ENCODE measurements around the gene ATP5PB. TPM values are rescaled to one million over a fixed set of nuclear protein-coding genes. Genes with fewer than 3 reads are reported as not detected.

Gene ATP5PB
- polyA plus RNA-seq, 3 donors, result 112 to 597 (median 557) TPM

DNA sequence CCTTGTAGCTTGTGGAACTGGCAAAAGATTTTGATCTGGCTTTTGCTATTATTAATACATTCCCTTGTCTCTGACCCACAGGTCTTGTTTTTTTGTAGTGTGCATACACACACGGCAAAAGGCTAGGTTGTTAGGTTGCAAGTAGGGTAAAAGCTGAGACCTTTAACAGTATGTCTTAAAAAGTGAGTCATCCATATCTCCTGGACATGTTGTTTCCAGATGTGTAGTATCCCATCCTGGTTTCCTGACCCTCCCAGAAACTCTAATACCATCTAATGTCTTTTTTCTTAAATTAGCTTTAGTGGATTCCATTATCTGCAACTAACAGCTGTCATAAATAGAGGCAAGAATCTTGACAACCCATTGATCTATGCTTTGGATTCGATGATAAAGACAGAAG, 36.4 kb upstream of the ATP5PB start:
- Histone ChIP-seq H3K27me3 (ENCODE audit: control insufficient read depth in 2 of 2, insufficient read depth in 2 of 2, low read length in 2 of 2) (no peaks in the 10 kb centered on the region), H3K79me2 (ENCODE audit: insufficient read depth, low read length) (no peaks in the 10 kb centered on the region), H4K20me1 (ENCODE audit: insufficient read depth, low read length) (no peaks in the 10 kb centered on the region), H3K4me1 (ENCODE audit: control insufficient read depth in 1 of 2, insufficient read depth in 2 of 2, low read length in 2 of 2) (no peaks in the 10 kb centered on the region), H2AFZ (ENCODE audit: insufficient read depth, low read depth, low read length, poor library complexity, severe bottlenecking) (no peak overlapping the region), H3K4me3 (replicated peaks in 1 of 3; ENCODE audit: low read depth in 2 of 3, low read length in 3 of 3) (no peak overlapping the region), H3K9ac (ENCODE audit: insufficient read depth, low read length, poor library complexity, severe bottlenecking) (no peak overlapping the region), H3K4me2 (replicated peaks; ENCODE audit: extremely low read depth, low read length, poor library complexity, severe bottlenecking) (no peak overlapping the region), H3K36me3 (replicated peaks in 1 of 2; ENCODE audit: control insufficient read depth in 1 of 2, insufficient read depth in 2 of 2, low read length in 2 of 2) (no peaks in the 10 kb centered on the region), H3K9me3 (replicated peaks in 1 of 2; ENCODE audit: control insufficient read depth in 1 of 2, insufficient read depth in 1 of 2, low read length in 2 of 2) (no peaks in the 10 kb centered on the region), H3K27ac (ENCODE audit: low read depth in 1 of 2, low read length in 2 of 2) (no peak overlapping the region)
- no peak for TF ChIP-seq CTCF (IDR thresholded peaks at IDR 0.05)
- DNase-seq, result no peak
- WGBS (ENCODE audit: insufficient coverage), result no CpG with 5 or more reads among the region's 2 CpGs
- intact Hi-C loops (cut with micrococcal nuclease), result no loop called here
- Mint-ChIP-seq H3K27me3 (ENCODE audit: low read depth in 3 of 3) (peaks cover 0 to 5% (median 0%) of the 10 kb centered on the region in 3 donors), H3K9me3 (peaks cover 0 to 2% (median 0%) of the 10 kb centered on the region in 7 donors), H3K27ac (no peak overlapping the region), H3K4me3 (no peak overlapping the region), H3K36me3 (no peaks in the 10 kb centered on the region), H3K4me1 (peaks cover 7% of the 10 kb centered on the region)

DNA sequence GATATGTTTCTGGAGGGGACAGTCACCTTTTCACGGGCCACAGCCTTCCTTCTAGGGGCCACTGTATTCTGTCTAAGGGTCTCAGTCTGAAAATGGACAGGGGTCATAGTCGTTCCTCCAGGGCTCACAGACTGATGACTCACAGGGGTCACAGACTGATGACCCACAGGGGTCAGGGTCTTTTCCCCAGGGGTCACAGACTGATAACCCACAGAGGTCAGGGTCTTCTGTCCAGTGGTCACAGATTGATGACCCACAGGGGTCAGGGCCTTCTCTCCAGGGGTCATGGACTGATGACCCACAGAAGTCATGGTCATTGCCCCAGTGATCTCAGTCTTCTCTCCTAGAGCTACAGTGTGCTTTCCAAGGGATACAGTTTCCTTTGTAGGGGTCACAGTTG, 34.5 kb upstream of the ATP5PB start:
- peak overlapping the region in 1 of 2 donors; percentile 14 for H3K4me3 Mint-ChIP-seq
- H3K27me3 ChIP-seq (ENCODE audit: control insufficient read depth in 2 of 2, insufficient read depth in 2 of 2, low read length in 2 of 2), result no peaks in the 10 kb centered on the region
- no peaks in the 10 kb centered on the region for H3K36me3 ChIP-seq (replicated peaks in 1 of 2; ENCODE audit: control insufficient read depth in 1 of 2, insufficient read depth in 2 of 2, low read length in 2 of 2)
- intact Hi-C loops (cut with micrococcal nuclease), result no loop called here
- no peaks in the 10 kb centered on the region for H3K4me1 ChIP-seq (ENCODE audit: control insufficient read depth in 1 of 2, insufficient read depth in 2 of 2, low read length in 2 of 2)
- peaks cover 7% of the 10 kb centered on the region for H3K4me1 Mint-ChIP-seq
- WGBS (ENCODE audit: insufficient coverage), result 100% methylated on average over 1 of the region's 2 CpGs
- no peak for TF ChIP-seq CTCF (IDR thresholded peaks at IDR 0.05)
- H3K9me3 ChIP-seq (replicated peaks in 1 of 2; ENCODE audit: control insufficient read depth in 1 of 2, insufficient read depth in 1 of 2, low read length in 2 of 2), result no peaks in the 10 kb centered on the region
- H3K27ac ChIP-seq (ENCODE audit: low read depth in 1 of 2, low read length in 2 of 2), result no peak overlapping the region
- no peak overlapping the region for H3K4me2 ChIP-seq (replicated peaks; ENCODE audit: extremely low read depth, low read length, poor library complexity, severe bottlenecking)
- H3K9me3 Mint-ChIP-seq, result peaks cover 0 to 2% (median 0%) of the 10 kb centered on the region in 7 donors
- no peaks in the 10 kb centered on the region for H3K79me2 ChIP-seq (ENCODE audit: insufficient read depth, low read length)
- no peak for DNase-seq
- H3K9ac ChIP-seq (ENCODE audit: insufficient read depth, low read length, poor library complexity, severe bottlenecking), result no peak overlapping the region
- H3K4me3 ChIP-seq (replicated peaks in 1 of 3; ENCODE audit: low read depth in 2 of 3, low read length in 3 of 3), result no peak overlapping the region
- H3K27ac Mint-ChIP-seq, result no peak overlapping the region
- H3K36me3 Mint-ChIP-seq, result no peaks in the 10 kb centered on the region
- no peaks in the 10 kb centered on the region for H4K20me1 ChIP-seq (ENCODE audit: insufficient read depth, low read length)
- peaks cover 0 to 7% (median 0%) of the 10 kb centered on the region in 3 donors for H3K27me3 Mint-ChIP-seq (ENCODE audit: low read depth in 3 of 3)
- no peak overlapping the region for H2AFZ ChIP-seq (ENCODE audit: insufficient read depth, low read depth, low read length, poor library complexity, severe bottlenecking)

Measured in CD14-positive monocyte (primary cell).